Heart left ventricle (tissue), 16 donors: ENCODE results near the gene RNF121. TPM values are rescaled to one million over a fixed set of nuclear protein-coding genes. Genes with fewer than 3 reads are reported as not detected.

ENCODE experiments used
- ATAC-seq, 4 donors: fragments of 200-7000 bp; cut with Tn5 transposase; one replicate each; pipeline ENCODE4 v1.9.1; 2020 to 2022; ENCODE audit warnings: moderate library complexity in 4 of 4, mild to moderate bottlenecking in 3 of 4, moderate number of reproducible peaks in 1 of 4
- DNase-seq, 5 donors: peaks; one replicate each; pipeline ENCODE4 v3.0.0-alpha.2; 2020
- H3K27ac ChIP-seq, 12 donors: fragments of 200-600 bp; sonication (generic) in 4 of 12; one replicate each; pipeline versions ENCODE4 v1.5.0 to v1.8.0; 2016 to 2022; ENCODE audit warnings: mild to moderate bottlenecking in 2 of 12
- H3K27me3 ChIP-seq, 9 donors: fragments of 200-600 bp; sonication (generic) in 2 of 9; one replicate each; pipeline versions ENCODE4 v1.5.1 to v1.8.0; 2016 to 2022; ENCODE audit warnings: mild to moderate bottlenecking in 3 of 9
- H3K36me3 ChIP-seq, 9 donors: fragments of 200-600 bp; sonication (generic) in 2 of 9; one replicate each; pipeline versions ENCODE4 v1.5.0 to v1.8.0; 2018 to 2022; ENCODE audit warnings: mild to moderate bottlenecking in 2 of 9
- H3K4me1 ChIP-seq, 12 donors: fragments of 200-600 bp; sonication (generic) in 4 of 12; one replicate each; pipeline versions ENCODE4 v1.5.0 to v1.8.0; 2016 to 2022; ENCODE audit warnings: mild to moderate bottlenecking in 3 of 12
- H3K4me3 ChIP-seq, 12 donors: fragments of 200-600 bp; sonication (generic) in 4 of 12; one replicate each; pipeline versions ENCODE4 v1.5.0 to v1.8.0; 2017 to 2022; ENCODE audit warnings: mild to moderate bottlenecking in 9 of 12, moderate library complexity in 4 of 12
- H3K9me3 ChIP-seq, 12 donors: fragments of 200-600 bp; sonication (generic) in 4 of 12; one replicate each; pipeline versions ENCODE4 v1.5.0 to v1.8.0; 2016 to 2022; ENCODE audit warnings: mild to moderate bottlenecking in 1 of 12
- CTCF ChIP-seq, 12 donors: fragments of 200-600 bp; sonication (generic) in 4 of 12; IDR thresholded peaks; one replicate each; pipeline versions ENCODE4 v1.5.0 to v1.8.0; 2018 to 2022; ENCODE audit warnings: antibody characterized with exemption in 12 of 12, mild to moderate bottlenecking in 5 of 12
- POLR2A ChIP-seq, 2 donors: fragments of 450-650 bp; IDR thresholded peaks; one replicate each; pipeline ENCODE4 v1.6.1; 2017; ENCODE audit warnings: antibody characterized with exemption in 2 of 2, mild to moderate bottlenecking in 2 of 2, moderate library complexity in 2 of 2
- WGBS, 4 donors: extraction: QIAGEN DNeasy Blood & Tissue Kit in 2 of 4; methylation state at CpG; one replicate each; pipeline versions ENCODE4 v1.1.5 to v1.1.7; 2013 to 2018; 5-methylcytosine and 5-hydroxymethylcytosine counted together
- intact Hi-C, 10 donors: fragments of 100-400 bp; cut with DNase I; formaldehyde crosslinking; loops; one replicate each; pipeline versions ENCODE4 v1.11.1 to v1.14.2; 2022
- polyA plus RNA-seq, 2 donors: library from polyadenylated mRNA; stranded (reverse); fragments of 200-250 nt; gene quantifications; one replicate each; pipeline ENCODE4 v1.2.3, GENCODE V29; 2013
- total RNA-seq, 9 donors: library from RNA; depleted of rRNA in 2 of 9; stranded (reverse); fragments of >200 nt in 2 of 9; fragmentation: NEBNext Ultra II Directional in 3 of 9; extraction: Animal tissue kit (Norgen Biotek cat#: 25700) in 3 of 9; gene quantifications; one replicate each; pipeline versions ENCODE4 v1.1.0 to v1.2.4, GENCODE V29; 2016 to 2023
- donor health status: ischemic (EF 13 %, LVEDD 7.1; RV severe dilation, severe dysfunction).
- donor health status: healthy with polysubstance abuse.
- donor health status: DM: no; HTN: yes; CAD: no.
- donor health status: DM: no; HTN: no; CAD: no.
- donor health status: ischemic (EF 25% LVEDD 6.9; RV normal size, moderate dysfunction).
- donor health status: ischemic (EF 25% LVEDD 5.7; RV mildly dilated, moderate dysfunction).
- donor health status: healthy.
- donor health status: DM: yes; HTN: yes; CAD: no.
- donor health status: ischemic (EF 35%, LVEDD 5.7; RV mildly dilated, moderate dysfunction).
- donor health status: nonischemic (EF 11% LVEDD 7.7; RV severe dilation, severe dysfunction).
- donor health status: DM: yes; HTN: yes; CAD: no.
- donor health status: PGD.
- donor health status: ischemic (EF 29% LVEDD 5.4; RV normal size, mild dysfunction).
- donor health status: nonischemic (EF 23%, LVEDD 6.1; RV moderate dilation, normal function).

The RNF121 gene
- total and polyA plus RNA-seq, 11 donors, result 8.0 to 45.3 (median 22.0) TPM

GRCh38 chr11:71998649-71999310, 69.9 kb downstream of the RNF121 start, which contains the start of gene IL18BP:
Gene IL18BP, plus strand, starts transcription at chr11:71998909. Its CDS starts 1,076 bp downstream, at chr11:71999985.
- DNase-seq (peak in 3 of 5 donors; percentile 49 to 62 (median 51)), ATAC-seq (peak in 2 of 4 donors; percentile 14 to 54)
- H3K9me3 ChIP-seq, result no peaks in the 10 kb centered on the region
- WGBS, 4 donors, result 64 to 75% (median 70%) methylated on average over 10 to 11 of the region's 11 CpGs
- intact Hi-C loops, result no loop called here
- peak within 1 kb of the TSS; percentile 43 to 93 (median 74) for H3K27ac ChIP-seq
- H3K4me3 ChIP-seq, result peak within 1 kb of the TSS in 10 of 12 donors; percentile 6 to 53 (median 36)
- no peaks in the 10 kb centered on the region for H3K27me3 ChIP-seq
- peaks cover 0 to 43% (median 30%) of the 10 kb centered on the region in 9 donors for H3K36me3 ChIP-seq
- peaks cover 0 to 63% (median 15%) of the 10 kb centered on the region in 12 donors for H3K4me1 ChIP-seq
- TF ChIP-seq POLR2A (IDR thresholded peaks at IDR 0.05), result no peak
- TF ChIP-seq CTCF (IDR thresholded peaks at IDR 0.05), result no peak

- peak overlapping the region; percentile 43 to 93 (median 74) for H3K27ac ChIP-seq
- peaks cover 0 to 63% (median 15%) of the 10 kb centered on the region in 12 donors for H3K4me1 ChIP-seq
- no peaks in the 10 kb centered on the region for H3K9me3 ChIP-seq
- WGBS, 4 donors, result 15 to 47% (median 29%) methylated on average over 2 of the region's 2 CpGs
- peaks cover 0 to 48% (median 36%) of the 10 kb centered on the region in 9 donors for H3K36me3 ChIP-seq
- H3K27me3 ChIP-seq, result no peaks in the 10 kb centered on the region
- peak in 2 of 4 donors; percentile 28 to 51 for ATAC-seq
- intact Hi-C loops, result no loop called here
- DNase-seq, result peak in 1 of 5 donors; percentile 44
- peak overlapping the region in 10 of 12 donors; percentile 6 to 53 (median 36) for H3K4me3 ChIP-seq
- TF ChIP-seq CTCF (IDR thresholded peaks at IDR 0.05) (no peak), POLR2A (IDR thresholded peaks at IDR 0.05) (no peak)
Measured at GRCh38 chr11:71999362-71999761, 70.5 kb downstream of the RNF121 start.

- H3K4me1 ChIP-seq, result peaks cover 0 to 63% (median 15%) of the 10 kb centered on the region in 12 donors
- H3K36me3 ChIP-seq, result peaks cover 0 to 50% (median 40%) of the 10 kb centered on the region in 9 donors
- DNase-seq, result no peak
- peak overlapping the region in 11 of 12 donors; percentile 43 to 93 (median 75) for H3K27ac ChIP-seq
- peak overlapping the region in 10 of 12 donors; percentile 6 to 53 (median 36) for H3K4me3 ChIP-seq
- intact Hi-C loops, result no loop called here
- no peaks in the 10 kb centered on the region for H3K27me3 ChIP-seq
- ATAC-seq, result no peak
- WGBS, 4 donors, result 33 to 75% (median 66%) methylated on average over 4 to 8 of the region's 8 CpGs
- no peaks in the 10 kb centered on the region for H3K9me3 ChIP-seq
- TF ChIP-seq POLR2A (IDR thresholded peaks at IDR 0.05), result no peak
- TF ChIP-seq CTCF (IDR thresholded peaks at IDR 0.05), result no peak
Measured at GRCh38 chr11:71999798-72000197, 71.0 kb downstream of the RNF121 start.

GRCh38 chr11:72000202-72000867, 71.5 kb downstream of the RNF121 start:
- H3K9me3 ChIP-seq, result no peaks in the 10 kb centered on the region
- peak overlapping the region in 2 of 12 donors; percentile 47 to 53 for H3K4me3 ChIP-seq
- TF ChIP-seq CTCF (IDR thresholded peaks at IDR 0.05) (no peak), POLR2A (IDR thresholded peaks at IDR 0.05) (no peak)
- ATAC-seq (no peak), DNase-seq (no peak)
- peaks cover 0 to 66% (median 15%) of the 10 kb centered on the region in 12 donors for H3K4me1 ChIP-seq
- 85 to 92% (median 90%) methylated on average over 8 to 10 of the region's 10 CpGs for WGBS, 4 donors
- no peaks in the 10 kb centered on the region for H3K27me3 ChIP-seq
- intact Hi-C loops, result no loop called here
- H3K27ac ChIP-seq, result peak overlapping the region in 8 of 12 donors; percentile 59 to 93 (median 74)
- H3K36me3 ChIP-seq, result peaks cover 0 to 56% (median 46%) of the 10 kb centered on the region in 9 donors
